SH-SY5Y (cell line): ENCODE data around the gene ITPRID1.

Experiments used
- GATA2 ChIP-seq: IDR thresholded peaks from 2 replicates; pipeline ENCODE4 v1.6.1; 2011; ENCODE audit warnings: mild to moderate bottlenecking, low read depth, low read length
- GATA3 ChIP-seq: IDR thresholded peaks from 2 replicates; pipeline ENCODE4 v1.6.1; 2011; ENCODE audit warnings: low read depth, mild to moderate bottlenecking, low read length, moderate library complexity

- TF ChIP-seq GATA3 (no peak), GATA2 (no peak)
Observed at GRCh38 chr7:31564661-31565060, 50.8 kb downstream of the ITPRID1 start.
